ENCODE results near the gene SDR9C7. TPM values are rescaled to one million over a fixed set of nuclear protein-coding genes. Genes with fewer than 3 reads are reported as not detected.

The SDR9C7 gene
- total and polyA plus RNA-seq, 3 donors from 2014 or later, result 0.43 to 0.46 TPM; not detected in 1

GRCh38 chr12:56954057-56954957 lies 20.1 kb upstream of the SDR9C7 start:
- TF ChIP-seq POLR2A (IDR thresholded peaks at IDR 0.05), result no peak
- TF ChIP-seq CTCF (IDR thresholded peaks at IDR 0.05), result no peak
- Histone ChIP-seq H3K27me3 (no peaks in the 10 kb centered on the region), H3K27ac (no peak overlapping the region), H3K4me1 (no peaks in the 10 kb centered on the region), H3K36me3 (ENCODE audit: low read depth, missing control alignments) (no peaks in the 10 kb centered on the region), H3K9me3 (no peaks in the 10 kb centered on the region), H3K4me3 (no peak overlapping the region)
- WGBS, 2 donors, result 88 to 90% methylated on average over 6 of the region's 6 CpGs
- intact Hi-C loops (cut with DNase I; ENCODE audit: low total_unique reads), result no loop called here
- DNase-seq, result no peak

- intact Hi-C loops (cut with DNase I; ENCODE audit: low total_unique reads), result no loop called here
- DNase-seq, result no peak
- H3K4me3 ChIP-seq, result no peak overlapping the region
- no peaks in the 10 kb centered on the region for H3K9me3 ChIP-seq
- no peaks in the 10 kb centered on the region for H3K4me1 ChIP-seq
- WGBS, 2 donors, result 11 to 45% methylated on average over 1 of the region's 1 CpG
- H3K27ac ChIP-seq, result no peak overlapping the region
- no peaks in the 10 kb centered on the region for H3K27me3 ChIP-seq
- TF ChIP-seq CTCF (IDR thresholded peaks at IDR 0.05) (no peak), POLR2A (IDR thresholded peaks at IDR 0.05) (no peak)
- no peaks in the 10 kb centered on the region for H3K36me3 ChIP-seq (ENCODE audit: low read depth, missing control alignments)
Observed at GRCh38 chr12:56953314-56953713, 19.1 kb upstream of the SDR9C7 start.

- no peak for TF ChIP-seq CTCF (IDR thresholded peaks at IDR 0.05)
- no peak for TF ChIP-seq POLR2A (IDR thresholded peaks at IDR 0.05)
- 85 to 88% methylated on average over 11 of the region's 11 CpGs for WGBS, 2 donors
Observed at GRCh38 chr12:56951582-56952339, 17.6 kb upstream of the SDR9C7 start.

GRCh38 chr12:56948881-56949280 lies 14.7 kb upstream of the SDR9C7 start:
- intact Hi-C loops (cut with DNase I; ENCODE audit: low total_unique reads), result no loop called here
- WGBS, 2 donors, result 91 to 100% methylated on average over 1 to 2 of the region's 2 CpGs
- no peak for TF ChIP-seq CTCF (IDR thresholded peaks at IDR 0.05)
- TF ChIP-seq POLR2A (IDR thresholded peaks at IDR 0.05), result no peak
- no peaks in the 10 kb centered on the region for H3K4me1 ChIP-seq
- H3K9me3 ChIP-seq, result no peaks in the 10 kb centered on the region
- H3K27me3 ChIP-seq, result no peaks in the 10 kb centered on the region
- H3K36me3 ChIP-seq (ENCODE audit: low read depth, missing control alignments), result no peaks in the 10 kb centered on the region
- no peak overlapping the region for H3K4me3 ChIP-seq
- H3K27ac ChIP-seq, result no peak overlapping the region
- DNase-seq, result no peak

More at GRCh38 chr12:56951582-56952339, 17.6 kb upstream of the SDR9C7 start:
- Histone ChIP-seq H3K27me3 (no peaks in the 10 kb centered on the region), H3K36me3 (ENCODE audit: low read depth, missing control alignments) (no peaks in the 10 kb centered on the region), H3K4me3 (no peak overlapping the region), H3K27ac (no peak overlapping the region), H3K4me1 (no peaks in the 10 kb centered on the region), H3K9me3 (no peaks in the 10 kb centered on the region)
- intact Hi-C loops (cut with DNase I; ENCODE audit: low total_unique reads), result no loop called here
- DNase-seq, result no peak
